ENCODE results near the gene GNAI3.

GNAI3 gene

GRCh38 chr1:109622137-109622892 is 73.9 kb downstream of the GNAI3 start:
- no peaks in the 10 kb centered on the region for H3K9me3 Mint-ChIP-seq
- no peak for ATAC-seq (replicated peaks)
- no peaks in the 10 kb centered on the region for H3K27me3 Mint-ChIP-seq
- H3K27ac Mint-ChIP-seq, result peak overlapping the region; percentile 96 to 97
- peaks cover 48% of the 10 kb centered on the region for H3K36me3 Mint-ChIP-seq (ENCODE audit: insufficient read depth)
- no peak for DNase-seq
- peak overlapping the region; percentile 90 to 93 for H3K4me3 Mint-ChIP-seq
- H3K4me1 Mint-ChIP-seq (ENCODE audit: low read depth in 2 of 2), result peaks cover 44 to 62% of the 10 kb centered on the region in 2 donors

DNA sequence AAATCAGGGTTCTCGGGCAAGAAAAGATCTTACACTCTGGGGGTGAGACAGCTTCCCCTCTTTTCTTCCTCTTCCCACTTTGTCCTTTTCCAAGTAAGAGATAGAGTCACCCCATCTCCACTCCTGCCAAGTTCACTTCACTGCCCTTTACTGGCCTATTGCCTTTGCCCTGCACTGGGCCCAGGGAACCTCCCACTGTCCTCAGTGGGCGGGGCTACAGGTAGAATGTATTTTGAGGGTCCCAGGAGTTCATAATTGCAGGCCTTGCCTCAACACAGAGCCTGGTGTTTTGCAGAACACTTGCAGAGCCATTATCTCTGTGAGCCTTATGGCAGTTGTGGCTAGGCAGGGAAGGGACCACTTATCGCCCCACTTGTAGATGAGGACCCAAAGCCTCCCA is 74.5 kb downstream of the GNAI3 start:
- Mint-ChIP-seq H3K9me3 (no peaks in the 10 kb centered on the region), H3K4me1 (ENCODE audit: low read depth in 2 of 2) (peaks cover 44 to 60% of the 10 kb centered on the region in 2 donors), H3K27ac (peak overlapping the region; percentile 84 to 97), H3K36me3 (ENCODE audit: insufficient read depth) (peaks cover 50% of the 10 kb centered on the region), H3K27me3 (no peaks in the 10 kb centered on the region), H3K4me3 (peak overlapping the region in 1 of 2 donors; percentile 90)
- ATAC-seq (replicated peaks), result no peak
- DNase-seq, result no peak

GRCh38 chr1:109623601-109624161 is 75.3 kb downstream of the GNAI3 start:
- peaks cover 58% of the 10 kb centered on the region for H3K36me3 Mint-ChIP-seq (ENCODE audit: insufficient read depth)
- no peaks in the 10 kb centered on the region for H3K9me3 Mint-ChIP-seq
- peak overlapping the region; percentile 84 to 97 for H3K27ac Mint-ChIP-seq
- DNase-seq (no peak), ATAC-seq (replicated peaks) (no peak)
- peak overlapping the region; percentile 40 to 90 for H3K4me3 Mint-ChIP-seq
- H3K27me3 Mint-ChIP-seq, result no peaks in the 10 kb centered on the region
- peaks cover 40 to 55% of the 10 kb centered on the region in 2 donors for H3K4me1 Mint-ChIP-seq (ENCODE audit: low read depth in 2 of 2)

DNA sequence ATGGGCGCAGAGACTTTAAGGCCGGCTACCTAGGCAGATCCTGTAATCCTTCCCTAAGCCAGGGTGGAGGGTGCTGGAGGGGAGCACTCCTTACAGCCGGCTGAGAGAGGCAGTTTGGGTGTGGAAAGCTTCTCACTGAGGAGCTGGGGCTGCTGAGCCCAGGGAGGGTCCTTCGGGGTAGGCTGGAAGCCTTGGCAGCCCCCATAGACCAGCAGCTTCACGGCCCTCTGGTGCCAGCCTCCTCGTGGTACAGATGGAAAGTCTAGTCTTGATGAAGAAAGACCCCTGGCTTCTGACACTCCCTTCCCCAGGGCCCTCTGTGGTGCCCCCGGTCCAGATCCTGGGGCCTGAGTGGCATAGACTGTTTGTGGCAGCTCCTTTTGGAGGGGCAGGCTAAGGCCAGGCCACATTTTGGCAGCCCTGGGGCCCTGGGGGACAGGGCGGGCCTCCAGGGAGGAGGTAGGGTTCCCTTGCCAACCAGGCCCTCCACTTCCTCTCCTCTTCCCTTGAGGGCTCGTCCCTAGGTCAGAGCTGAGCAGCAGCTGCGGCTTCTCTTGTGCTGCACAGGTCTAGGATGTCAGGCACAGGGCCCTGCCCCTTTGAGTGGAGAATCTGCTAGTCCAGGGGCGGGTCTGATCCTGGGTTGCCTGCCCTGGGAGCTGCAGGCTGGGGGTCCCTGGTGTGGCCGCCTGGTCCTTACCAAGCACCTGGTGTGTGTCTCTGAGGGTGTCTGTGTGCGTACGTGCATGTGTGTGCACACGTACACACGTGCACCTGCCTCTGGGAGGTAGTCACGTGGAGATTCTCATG is 76.0 kb downstream of the GNAI3 start:
- DNase-seq, result no peak
- no peak for ATAC-seq (replicated peaks)
- peak overlapping the region; percentile 84 to 97 for H3K27ac Mint-ChIP-seq
- H3K9me3 Mint-ChIP-seq, result no peaks in the 10 kb centered on the region
- H3K4me3 Mint-ChIP-seq, result peak overlapping the region in 1 of 2 donors; percentile 90
- H3K36me3 Mint-ChIP-seq (ENCODE audit: insufficient read depth), result peaks cover 62% of the 10 kb centered on the region
- peaks cover 33 to 50% of the 10 kb centered on the region in 2 donors for H3K4me1 Mint-ChIP-seq (ENCODE audit: low read depth in 2 of 2)
- no peaks in the 10 kb centered on the region for H3K27me3 Mint-ChIP-seq

DNA sequence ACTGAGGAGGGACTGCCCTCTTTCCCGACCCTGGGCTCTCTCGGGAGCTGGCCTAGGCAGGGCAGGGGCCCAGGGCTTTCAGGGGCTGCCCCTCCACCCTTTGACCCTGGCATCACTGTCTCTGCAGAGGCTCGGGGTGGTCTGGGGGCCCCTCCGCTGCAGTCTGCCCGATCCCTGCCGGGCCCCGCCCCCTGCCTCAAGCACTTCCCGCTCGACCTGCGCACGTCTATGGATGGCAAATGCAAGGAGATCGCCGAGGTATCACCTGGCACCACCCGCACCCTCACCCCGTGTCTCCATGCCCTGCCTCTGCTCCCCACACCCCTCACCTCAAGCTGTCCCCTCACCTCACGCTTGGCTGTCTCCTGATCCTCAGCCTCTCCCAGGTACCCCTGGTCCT is 76.8 kb downstream of the GNAI3 start:
- no peak for ATAC-seq (replicated peaks)
- Mint-ChIP-seq H3K27ac (peak overlapping the region in 1 of 2 donors; percentile 84), H3K36me3 (ENCODE audit: insufficient read depth) (peaks cover 61% of the 10 kb centered on the region), H3K9me3 (no peaks in the 10 kb centered on the region), H3K4me1 (ENCODE audit: low read depth in 2 of 2) (peaks cover 27 to 46% of the 10 kb centered on the region in 2 donors), H3K4me3 (no peak overlapping the region), H3K27me3 (no peaks in the 10 kb centered on the region)
- DNase-seq, result no peak

DNA sequence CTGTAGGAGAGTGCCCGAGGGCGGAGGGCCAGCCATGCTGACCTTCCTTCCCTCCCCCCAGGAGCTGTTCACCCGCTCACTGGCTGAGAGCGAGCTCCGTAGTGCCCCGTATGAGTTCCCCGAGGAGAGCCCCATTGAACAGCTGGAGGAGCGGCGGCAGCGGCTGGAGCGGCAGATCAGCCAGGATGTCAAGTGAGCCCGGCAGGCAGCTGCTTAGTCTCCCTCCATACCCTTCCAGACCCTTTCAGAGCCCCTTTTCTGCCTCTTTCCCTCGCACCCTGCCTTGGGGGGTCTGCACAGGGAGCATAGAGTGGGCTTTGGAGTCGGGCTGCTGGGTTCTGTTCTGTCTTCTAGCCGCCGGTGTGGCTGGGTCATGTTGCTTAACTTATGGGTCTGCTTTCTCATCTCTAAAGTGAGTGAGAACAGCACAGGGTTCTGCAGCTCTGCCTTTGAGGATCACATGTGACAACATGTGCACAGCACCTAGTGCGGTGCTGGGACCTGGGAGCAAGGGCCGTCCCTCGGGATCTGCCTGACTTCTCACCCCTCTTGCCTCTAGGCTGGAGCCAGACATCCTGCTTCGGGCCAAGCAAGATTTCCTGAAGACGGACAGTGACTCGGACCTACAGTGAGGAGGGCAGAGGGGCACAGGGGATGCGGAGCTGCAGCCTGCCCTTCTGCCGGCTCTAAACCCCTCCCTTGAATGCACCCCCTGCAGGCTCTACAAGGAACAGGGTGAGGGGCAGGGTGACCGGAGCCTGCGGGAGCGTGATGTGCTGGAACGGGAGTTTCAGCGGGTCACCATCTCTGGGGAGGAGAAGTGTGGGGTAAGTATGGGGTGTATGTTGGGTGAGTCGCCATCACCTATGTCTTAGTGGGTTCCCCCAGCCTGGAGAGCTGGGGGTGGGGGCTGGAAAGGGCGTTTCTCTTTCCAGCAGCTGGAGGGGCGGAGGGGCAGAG is 77.5 kb downstream of the GNAI3 start:
- Mint-ChIP-seq H3K9me3 (no peaks in the 10 kb centered on the region), H3K27me3 (no peaks in the 10 kb centered on the region), H3K27ac (peak overlapping the region in 1 of 2 donors; percentile 84), H3K4me1 (ENCODE audit: low read depth in 2 of 2) (peaks cover 25 to 43% of the 10 kb centered on the region in 2 donors), H3K4me3 (no peak overlapping the region), H3K36me3 (ENCODE audit: insufficient read depth) (peaks cover 55% of the 10 kb centered on the region)
- ATAC-seq (replicated peaks) (no peak), DNase-seq (no peak)

DNA sequence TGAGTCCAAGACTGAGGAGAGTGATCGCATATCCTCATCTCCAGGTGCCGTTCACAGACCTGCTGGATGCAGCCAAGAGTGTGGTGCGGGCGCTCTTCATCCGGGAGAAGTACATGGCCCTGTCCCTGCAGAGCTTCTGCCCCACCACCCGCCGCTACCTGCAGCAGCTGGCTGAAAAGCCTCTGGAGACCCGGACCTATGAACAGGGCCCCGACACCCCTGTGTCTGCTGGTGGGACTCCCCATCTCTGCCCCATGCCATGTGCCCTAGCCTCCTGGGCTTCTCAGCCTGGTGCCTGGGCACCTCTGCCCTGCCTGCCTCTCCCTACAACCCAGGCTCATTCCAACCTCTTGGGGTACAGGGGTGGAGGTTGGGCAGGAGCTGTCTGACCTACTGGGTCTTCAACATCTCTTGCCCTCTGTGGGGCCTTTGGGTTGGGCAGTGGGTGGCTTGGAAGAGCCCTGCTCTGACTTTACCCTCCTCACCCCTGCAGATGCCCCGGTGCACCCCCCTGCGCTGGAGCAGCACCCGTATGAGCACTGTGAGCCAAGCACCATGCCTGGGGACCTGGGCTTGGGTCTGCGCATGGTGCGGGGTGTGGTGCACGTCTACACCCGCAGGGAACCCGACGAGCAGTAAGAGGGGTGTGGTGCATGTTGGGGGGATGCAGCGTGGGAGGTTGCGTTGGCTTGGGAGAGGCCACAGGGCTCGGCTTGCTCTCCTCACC is 78.4 kb downstream of the GNAI3 start:
- no peak for ATAC-seq (replicated peaks)
- Mint-ChIP-seq H3K36me3 (ENCODE audit: insufficient read depth) (peaks cover 56% of the 10 kb centered on the region), H3K4me1 (ENCODE audit: low read depth in 2 of 2) (peaks cover 18 to 37% of the 10 kb centered on the region in 2 donors), H3K4me3 (no peak overlapping the region), H3K9me3 (no peaks in the 10 kb centered on the region), H3K27ac (peak overlapping the region in 1 of 2 donors; percentile 84), H3K27me3 (no peaks in the 10 kb centered on the region)
- no peak for DNase-seq

DNA sequence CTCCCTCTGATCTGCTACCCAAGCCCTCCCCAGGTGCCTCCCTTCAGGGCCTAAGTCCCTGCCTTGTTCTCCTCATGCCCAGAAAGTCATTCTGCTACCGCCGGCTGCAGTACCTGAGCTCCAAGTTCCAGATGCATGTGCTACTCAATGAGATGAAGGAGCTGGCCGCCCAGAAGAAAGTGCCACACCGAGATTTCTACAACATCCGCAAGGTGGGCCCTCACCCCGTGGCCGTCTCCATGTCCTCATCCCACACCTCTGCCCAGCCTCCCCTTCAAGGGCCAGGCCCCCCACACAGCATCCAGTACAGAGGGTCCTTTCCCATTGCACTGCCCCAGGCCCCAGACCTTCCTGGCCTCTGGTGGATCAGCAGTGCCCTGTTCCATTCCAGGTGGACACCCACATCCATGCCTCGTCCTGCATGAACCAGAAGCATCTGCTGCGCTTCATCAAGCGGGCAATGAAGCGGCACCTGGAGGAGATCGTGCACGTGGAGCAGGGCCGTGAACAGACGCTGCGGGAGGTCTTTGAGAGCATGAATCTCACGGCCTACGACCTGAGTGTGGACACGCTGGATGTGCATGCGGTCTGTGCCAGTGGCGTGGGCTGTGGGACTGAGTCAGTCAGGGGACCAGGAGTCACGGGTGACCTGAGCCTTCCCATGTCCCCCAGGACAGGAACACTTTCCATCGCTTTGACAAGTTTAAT is 79.4 kb downstream of the GNAI3 start:
- Mint-ChIP-seq H3K4me3 (peak overlapping the region in 1 of 2 donors; percentile 12), H3K36me3 (ENCODE audit: insufficient read depth) (peaks cover 63% of the 10 kb centered on the region), H3K27me3 (no peaks in the 10 kb centered on the region), H3K27ac (peak overlapping the region; percentile 17 to 76), H3K4me1 (ENCODE audit: low read depth in 2 of 2) (peaks cover 8 to 27% of the 10 kb centered on the region in 2 donors), H3K9me3 (no peaks in the 10 kb centered on the region)
- DNase-seq, result no peak
- no peak for ATAC-seq (replicated peaks)

GRCh38 chr1:109628540-109629321 is 80.3 kb downstream of the GNAI3 start:
- Mint-ChIP-seq H3K4me1 (ENCODE audit: low read depth in 2 of 2) (peaks cover 2 to 22% of the 10 kb centered on the region in 2 donors), H3K27me3 (no peaks in the 10 kb centered on the region), H3K4me3 (peak overlapping the region in 1 of 2 donors; percentile 12), H3K9me3 (no peaks in the 10 kb centered on the region), H3K36me3 (ENCODE audit: insufficient read depth) (peaks cover 61% of the 10 kb centered on the region), H3K27ac (peak overlapping the region in 1 of 2 donors; percentile 90)
- no peak for DNase-seq
- no peak for ATAC-seq (replicated peaks)

DNA sequence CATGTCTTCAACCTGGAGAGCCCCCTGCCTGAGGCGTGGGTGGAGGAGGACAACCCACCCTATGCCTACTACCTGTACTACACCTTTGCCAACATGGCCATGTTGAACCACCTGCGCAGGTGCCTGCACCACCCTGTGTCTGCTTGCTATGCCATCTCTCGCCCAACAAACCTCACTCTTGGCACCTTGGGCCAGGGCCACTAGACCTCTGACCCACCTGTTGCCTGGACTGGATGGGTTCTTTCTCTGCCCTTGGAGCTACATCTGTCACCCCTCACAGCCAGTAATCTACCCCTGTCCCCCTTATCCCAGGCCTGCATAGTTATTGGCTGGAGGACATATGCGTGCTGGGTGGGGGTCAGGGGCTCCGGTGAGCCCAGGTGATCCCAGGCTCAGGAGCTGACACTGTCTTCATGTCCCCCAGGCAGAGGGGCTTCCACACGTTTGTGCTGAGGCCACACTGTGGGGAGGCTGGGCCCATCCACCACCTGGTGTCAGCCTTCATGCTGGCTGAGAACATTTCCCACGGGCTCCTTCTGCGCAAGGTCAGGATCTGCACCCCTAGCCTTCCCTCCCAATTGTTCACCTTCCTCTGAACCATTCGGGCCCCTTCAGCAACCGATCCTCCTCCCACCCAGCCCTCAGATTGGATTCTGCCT is 81.1 kb downstream of the GNAI3 start:
- Mint-ChIP-seq H3K4me1 (ENCODE audit: low read depth in 2 of 2) (peaks cover 2 to 17% of the 10 kb centered on the region in 2 donors), H3K27me3 (no peaks in the 10 kb centered on the region), H3K36me3 (ENCODE audit: insufficient read depth) (peaks cover 58% of the 10 kb centered on the region), H3K4me3 (no peak overlapping the region), H3K27ac (peak overlapping the region in 1 of 2 donors; percentile 90), H3K9me3 (no peaks in the 10 kb centered on the region)
- DNase-seq, result no peak
- ATAC-seq (replicated peaks), result no peak
